Measurements from ENCODE around the gene SPCS2.
"Not testable (repeated sequence)": the region's sequence is repeated elsewhere in the genome, so short reads cannot be mapped to it uniquely, and the experiment has no call there.

Gene SPCS2

GRCh38 chr11:74953451-74953850 lies 4.4 kb downstream of the SPCS2 start:
- ChIA-PET CTCF (interaction anchor here (0.9 to 3.9 kb wide), 7 partner anchors 10 to 288 kb away, joined by 3 to 15 read pairs (median 3); no protein-coding TSS in a partner anchor), POLR2A (no interaction called here)
- no peak for DNase-seq (ENCODE audit: extremely low spot score)
- TF ChIP-seq, protein P1, sequence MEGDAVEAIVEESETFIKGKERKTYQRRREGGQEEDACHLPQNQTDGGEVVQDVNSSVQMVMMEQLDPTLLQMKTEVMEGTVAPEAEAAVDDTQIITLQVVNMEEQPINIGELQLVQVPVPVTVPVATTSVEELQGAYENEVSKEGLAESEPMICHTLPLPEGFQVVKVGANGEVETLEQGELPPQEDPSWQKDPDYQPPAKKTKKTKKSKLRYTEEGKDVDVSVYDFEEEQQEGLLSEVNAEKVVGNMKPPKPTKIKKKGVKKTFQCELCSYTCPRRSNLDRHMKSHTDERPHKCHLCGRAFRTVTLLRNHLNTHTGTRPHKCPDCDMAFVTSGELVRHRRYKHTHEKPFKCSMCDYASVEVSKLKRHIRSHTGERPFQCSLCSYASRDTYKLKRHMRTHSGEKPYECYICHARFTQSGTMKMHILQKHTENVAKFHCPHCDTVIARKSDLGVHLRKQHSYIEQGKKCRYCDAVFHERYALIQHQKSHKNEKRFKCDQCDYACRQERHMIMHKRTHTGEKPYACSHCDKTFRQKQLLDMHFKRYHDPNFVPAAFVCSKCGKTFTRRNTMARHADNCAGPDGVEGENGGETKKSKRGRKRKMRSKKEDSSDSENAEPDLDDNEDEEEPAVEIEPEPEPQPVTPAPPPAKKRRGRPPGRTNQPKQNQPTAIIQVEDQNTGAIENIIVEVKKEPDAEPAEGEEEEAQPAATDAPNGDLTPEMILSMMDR (IDR thresholded peaks at IDR 0.05; ENCODE audit: control extremely low read depth, extremely low read depth, low read depth, missing control alignments) = no peak

- POLR2A ChIA-PET = no interaction called here
- TF ChIP-seq, protein P1 (IDR thresholded peaks at IDR 0.05; ENCODE audit: control extremely low read depth, extremely low read depth, low read depth, missing control alignments) = no peak
- DNase-seq (ENCODE audit: extremely low spot score) = no peak
- CTCF ChIA-PET = interaction anchor here (0.9 to 3.9 kb wide), 8 partner anchors 10 to 287 kb away, joined by 3 to 15 read pairs (median 3); no protein-coding TSS in a partner anchor
Measured at GRCh38 chr11:74954199-74954598, 5.1 kb downstream of the SPCS2 start.

DNA sequence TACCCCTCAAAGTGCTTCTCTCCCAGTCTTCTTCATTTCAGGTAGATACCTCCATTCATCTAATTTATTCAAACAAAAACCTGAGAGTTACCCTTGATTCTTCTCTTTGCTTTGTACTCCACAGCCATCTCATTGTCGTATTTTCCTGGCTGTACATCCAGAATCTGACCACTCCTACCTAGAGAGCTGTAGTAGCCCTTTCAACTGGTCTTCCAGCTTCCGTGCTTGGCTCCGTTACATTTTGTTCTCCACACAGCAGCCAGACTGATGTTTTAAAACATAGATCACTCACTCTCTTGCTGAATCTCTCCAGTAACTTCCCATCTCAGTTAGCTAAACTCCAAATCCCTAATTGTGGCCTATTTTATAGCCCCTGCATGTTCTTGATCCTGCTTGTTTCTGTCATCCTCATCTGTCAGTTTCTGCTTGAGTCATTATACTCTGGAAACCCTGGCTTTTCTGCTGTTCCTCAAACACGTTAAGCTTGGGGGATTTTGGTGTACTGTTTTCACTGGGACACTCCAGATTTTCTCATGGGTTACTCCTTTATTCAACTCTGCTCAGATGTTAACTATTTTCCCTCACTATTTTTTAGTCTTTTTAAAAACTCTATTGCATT lies 7.4 kb downstream of the SPCS2 start:
- TF ChIP-seq, protein P1 (IDR thresholded peaks at IDR 0.05; ENCODE audit: control extremely low read depth, extremely low read depth, low read depth, missing control alignments) = no peak
- POLR2A ChIA-PET = no interaction called here
- DNase-seq (ENCODE audit: extremely low spot score) = no peak
- CTCF ChIA-PET = interaction anchor here (1.0 to 1.8 kb wide), 5 partner anchors 15 to 184 kb away, joined by 3 to 4 read pairs (median 3); no protein-coding TSS in a partner anchor

DNA sequence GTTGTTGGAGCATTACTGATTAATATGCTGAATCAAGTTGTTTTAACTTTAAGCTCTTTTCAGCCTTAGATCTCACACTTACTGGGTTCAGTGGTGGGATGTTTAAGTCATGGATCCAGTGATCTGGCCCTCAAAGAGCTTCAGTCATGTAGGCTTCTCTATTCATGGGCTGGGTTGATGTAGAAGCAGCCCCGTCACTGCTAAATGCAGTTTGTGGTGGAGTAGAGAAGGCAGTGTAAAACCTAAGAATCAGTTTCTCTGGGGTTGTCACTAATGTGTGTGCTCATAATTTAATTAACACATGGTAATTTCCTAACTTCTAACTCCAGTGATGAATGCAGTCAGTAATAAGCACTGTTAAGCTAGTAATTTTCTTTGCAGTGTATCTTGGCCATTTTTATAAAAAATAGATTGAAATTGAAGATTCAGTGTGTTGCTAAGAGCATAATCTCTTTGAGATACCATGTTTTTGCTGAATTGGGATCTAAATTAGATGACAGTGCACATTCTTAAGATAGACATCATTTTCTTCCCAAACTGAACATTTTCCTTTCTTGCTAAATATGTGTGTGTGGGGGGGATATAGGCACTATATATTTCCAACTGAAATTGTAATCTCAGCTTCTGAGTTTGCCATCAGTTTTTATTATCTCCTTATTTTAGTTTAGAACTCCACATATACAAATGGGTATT lies 9.0 kb downstream of the SPCS2 start:
- ChIA-PET CTCF (interaction anchor here (1.5 kb wide), 1 partner anchor 39 kb away, joined by 3 read pairs; no protein-coding TSS in a partner anchor), POLR2A (no interaction called here)

DNA sequence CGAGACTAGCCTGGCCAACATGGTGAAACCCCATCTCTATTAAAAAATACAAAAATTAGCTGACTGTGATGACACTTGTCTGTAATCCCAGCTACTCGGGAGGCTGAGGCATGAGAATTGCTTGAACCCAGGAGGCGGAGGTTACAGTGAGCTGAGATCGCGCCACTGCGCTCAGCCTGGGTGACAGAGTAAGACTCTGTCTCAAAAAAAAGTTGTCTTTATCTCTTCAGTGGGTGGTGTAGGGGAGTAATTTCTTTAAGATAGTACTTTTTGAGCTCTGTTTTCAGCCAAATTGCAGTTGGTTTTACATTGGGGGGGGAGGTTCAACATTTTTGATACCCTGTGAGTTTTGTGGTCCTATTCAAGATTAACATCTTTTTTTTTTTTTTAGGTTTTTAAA lies 11.1 kb downstream of the SPCS2 start:
- CTCF ChIA-PET = interaction anchor here (1.0 to 2.6 kb wide), 8 partner anchors 10 to 75 kb away, joined by 3 to 9 read pairs (median 6); no protein-coding TSS in a partner anchor
- POLR2A ChIA-PET = interaction anchor here (0.6 kb wide), 1 partner anchor 853 kb away, joined by 4 read pairs; no protein-coding TSS in a partner anchor
- not testable (repeated sequence) for DNase-seq (ENCODE audit: extremely low spot score)

More for the DNA sequence above, 9.0 kb downstream of the SPCS2 start:
- DNase-seq (ENCODE audit: extremely low spot score) = no peak
- TF ChIP-seq, protein P1 (IDR thresholded peaks at IDR 0.05; ENCODE audit: control extremely low read depth, extremely low read depth, low read depth, missing control alignments) = no peak

DNA sequence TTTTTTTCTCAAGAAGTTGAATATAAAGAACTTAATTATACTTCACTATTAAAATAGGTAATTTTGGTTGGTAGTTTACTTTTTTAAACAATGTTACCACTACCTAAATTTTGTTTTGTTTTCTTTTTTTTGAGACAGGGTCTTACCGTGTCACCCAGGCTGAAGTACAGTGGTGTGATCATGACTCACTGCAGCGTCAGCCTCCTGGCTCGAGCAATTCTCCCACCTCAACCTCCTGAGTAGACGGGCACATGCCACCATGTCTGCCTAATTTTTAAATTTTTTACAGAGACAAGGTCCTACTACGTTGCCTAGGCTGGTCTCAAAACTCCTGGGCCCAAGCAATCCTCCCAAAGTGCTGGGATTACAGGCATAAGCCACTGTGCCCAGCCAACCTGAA lies 17.6 kb downstream of the SPCS2 start:
- no peak for DNase-seq (ENCODE audit: extremely low spot score)
- CTCF ChIA-PET = interaction anchor here (0.7 kb wide), 1 partner anchor 8 kb away, joined by 3 read pairs; no protein-coding TSS in a partner anchor
- POLR2A ChIA-PET = no interaction called here
- TF ChIP-seq, protein P1 (IDR thresholded peaks at IDR 0.05; ENCODE audit: control extremely low read depth, extremely low read depth, low read depth, missing control alignments) = no peak

Measured in GM10248 (cell line).